Choroid plexus epithelial cell (primary cell): ENCODE measurements around the gene MCC.
A peak's percentile ranks its signal among the peaks of the same experiment; 100 is the strongest.

ENCODE experiments used
- DNase-seq: peaks from one replicate; pipeline ENCODE4 v3.0.0-alpha.2; 2010; ENCODE audit warnings: low read depth
- H3K4me3 ChIP-seq: 2 replicates; pipeline ENCODE4 v1.5.1; 2011; ENCODE audit warnings: low read depth, mild to moderate bottlenecking, control low read depth, low read length, moderate library complexity
- TF ChIP-seq, protein P1 (sequence below): conservative IDR thresholded peaks from 2 replicates; pipeline ENCODE4 v1.5.1; 2011; ENCODE audit warnings: low read depth, mild to moderate bottlenecking, control low read depth, inconsistent platforms, low read length, moderate library complexity

Gene MCC

DNA sequence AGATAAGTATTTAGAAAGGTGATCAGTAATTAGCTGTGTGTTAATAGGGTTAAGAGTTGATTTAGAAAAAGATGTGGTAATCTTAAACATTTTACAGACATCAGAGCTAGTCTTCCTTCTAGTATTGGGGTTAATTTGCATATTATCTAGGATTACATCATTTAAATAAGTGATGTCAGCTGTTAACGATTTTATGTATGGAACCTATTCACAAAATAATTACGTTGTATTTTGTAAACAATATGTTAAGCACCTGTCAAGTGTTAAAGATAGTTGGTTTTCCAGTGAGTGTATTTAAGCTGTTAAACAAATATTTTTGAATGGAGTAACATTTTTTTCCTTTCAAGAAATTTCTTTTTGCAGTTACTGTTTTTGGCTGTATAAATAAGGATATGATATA is 509.4 kb downstream of the MCC start:
- no peak for DNase-seq
- TF ChIP-seq, protein P1, sequence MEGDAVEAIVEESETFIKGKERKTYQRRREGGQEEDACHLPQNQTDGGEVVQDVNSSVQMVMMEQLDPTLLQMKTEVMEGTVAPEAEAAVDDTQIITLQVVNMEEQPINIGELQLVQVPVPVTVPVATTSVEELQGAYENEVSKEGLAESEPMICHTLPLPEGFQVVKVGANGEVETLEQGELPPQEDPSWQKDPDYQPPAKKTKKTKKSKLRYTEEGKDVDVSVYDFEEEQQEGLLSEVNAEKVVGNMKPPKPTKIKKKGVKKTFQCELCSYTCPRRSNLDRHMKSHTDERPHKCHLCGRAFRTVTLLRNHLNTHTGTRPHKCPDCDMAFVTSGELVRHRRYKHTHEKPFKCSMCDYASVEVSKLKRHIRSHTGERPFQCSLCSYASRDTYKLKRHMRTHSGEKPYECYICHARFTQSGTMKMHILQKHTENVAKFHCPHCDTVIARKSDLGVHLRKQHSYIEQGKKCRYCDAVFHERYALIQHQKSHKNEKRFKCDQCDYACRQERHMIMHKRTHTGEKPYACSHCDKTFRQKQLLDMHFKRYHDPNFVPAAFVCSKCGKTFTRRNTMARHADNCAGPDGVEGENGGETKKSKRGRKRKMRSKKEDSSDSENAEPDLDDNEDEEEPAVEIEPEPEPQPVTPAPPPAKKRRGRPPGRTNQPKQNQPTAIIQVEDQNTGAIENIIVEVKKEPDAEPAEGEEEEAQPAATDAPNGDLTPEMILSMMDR, result no peak

DNA sequence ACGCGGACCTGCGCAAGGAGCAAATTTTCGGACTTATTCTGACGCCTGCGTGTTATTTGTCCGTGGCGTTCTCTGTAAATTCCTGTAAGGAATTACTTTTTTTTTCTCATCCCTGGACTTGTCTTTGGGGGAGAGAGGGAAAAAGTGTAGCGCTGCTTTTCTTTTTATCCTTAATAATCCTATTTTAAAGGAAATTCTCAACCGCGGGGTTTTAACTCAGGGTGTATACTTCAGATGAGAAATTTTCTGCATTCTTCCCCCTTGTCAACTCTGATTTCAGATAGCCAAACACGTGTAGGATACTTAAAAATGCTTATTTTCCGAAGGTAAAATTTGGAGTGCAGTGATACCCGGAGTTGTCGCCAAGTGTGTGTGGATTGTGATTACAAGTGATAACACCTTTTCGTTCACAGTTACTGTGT is 510.8 kb downstream of the MCC start:
- TF ChIP-seq, protein P1, result no peak
- H3K4me3 ChIP-seq, result peak overlapping the region; percentile 91
- DNase-seq, result no peak

More for the DNA sequence above, 509.4 kb downstream of the MCC start:
- H3K4me3 ChIP-seq, result no peak overlapping the region

DNA sequence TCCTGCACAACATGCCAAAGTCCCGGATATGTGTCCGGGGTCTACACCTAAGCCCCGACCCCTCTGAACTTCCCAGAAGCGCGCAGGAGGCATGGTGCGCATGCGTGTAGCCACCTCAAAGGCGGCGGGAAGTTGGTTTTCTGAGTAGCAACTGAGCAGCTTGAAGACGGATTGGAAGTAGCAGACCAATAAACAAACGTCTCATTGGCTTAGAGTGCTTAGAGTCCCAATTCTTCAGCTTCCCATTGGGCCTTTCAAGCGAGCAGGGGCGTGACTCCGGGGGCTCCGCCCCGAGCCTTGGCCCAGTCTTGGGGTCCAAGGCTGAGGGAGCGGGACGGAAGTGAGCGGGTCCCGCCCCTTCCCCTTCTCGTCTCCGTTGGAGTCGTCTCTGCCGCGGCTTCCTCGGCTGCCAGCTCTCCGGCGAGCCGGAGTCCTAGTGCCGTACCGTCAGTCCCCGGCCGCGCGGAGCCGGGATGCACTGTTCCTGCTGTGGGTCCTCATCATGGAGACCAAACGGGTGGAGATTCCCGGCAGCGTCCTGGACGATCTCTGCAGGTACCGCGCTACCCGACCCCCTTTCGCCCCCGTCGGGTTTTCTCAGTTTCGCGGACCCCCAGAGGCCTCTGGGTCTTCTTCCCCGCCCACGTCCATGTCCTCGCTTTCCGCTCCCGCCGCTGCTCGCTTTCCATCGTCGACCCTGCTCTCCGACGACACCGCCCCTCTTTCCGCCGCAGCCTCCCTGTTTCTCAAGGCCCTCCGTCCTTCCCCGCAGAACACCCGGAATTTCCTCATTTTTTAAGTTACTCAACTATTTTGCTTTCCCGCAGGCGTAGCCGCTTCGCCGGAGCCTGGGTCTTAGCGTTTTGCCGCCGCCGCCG is 511.6 kb downstream of the MCC start, which contains the start of gene DCP2:
Gene DCP2, plus strand, starts transcription at position 367 of the 878 bp plus-strand sequence. Its CDS starts 136 bp downstream, at position 503.
- TF ChIP-seq, protein P1, result no peak
- H3K4me3 ChIP-seq, result peak within 1 kb of the TSS; percentile 91
- peak; percentile 100 for DNase-seq

DNA sequence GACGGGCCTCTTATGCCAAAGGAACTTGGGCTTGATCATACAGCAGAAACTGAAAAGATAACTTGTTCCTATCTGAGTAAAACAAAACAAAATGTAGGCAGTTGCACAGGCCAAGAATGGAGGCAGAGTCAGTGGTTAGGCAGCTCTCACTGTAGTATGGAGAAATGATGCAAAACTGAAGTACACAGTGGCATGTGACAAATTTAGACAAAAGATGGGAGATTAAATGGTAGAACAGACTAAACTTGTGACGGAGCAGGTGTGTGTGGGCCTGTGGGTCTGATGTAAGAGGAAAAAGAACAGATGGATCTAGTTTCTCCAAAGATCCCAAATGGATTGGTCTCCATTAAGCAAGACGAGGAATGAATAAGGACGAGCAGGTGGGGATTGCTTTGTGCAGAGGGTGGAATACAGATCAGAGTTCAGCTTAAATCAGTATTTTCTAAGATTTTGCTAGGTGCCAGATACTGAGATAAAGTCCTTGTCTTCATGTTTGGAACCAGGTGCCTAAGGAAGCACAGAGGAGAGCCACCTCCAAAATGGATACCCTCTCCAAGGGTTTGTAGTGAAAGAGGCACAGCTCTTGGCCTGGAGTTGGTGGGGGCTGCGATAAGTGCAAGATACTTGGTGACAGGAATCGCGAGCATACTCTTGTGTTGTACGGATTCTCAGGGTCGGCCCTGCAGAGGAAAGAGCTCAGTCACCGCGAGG is 512.4 kb downstream of the MCC start:
- peak overlapping the region; percentile 91 for H3K4me3 ChIP-seq
- TF ChIP-seq, protein P1, result no peak
- DNase-seq, result no peak

DNA sequence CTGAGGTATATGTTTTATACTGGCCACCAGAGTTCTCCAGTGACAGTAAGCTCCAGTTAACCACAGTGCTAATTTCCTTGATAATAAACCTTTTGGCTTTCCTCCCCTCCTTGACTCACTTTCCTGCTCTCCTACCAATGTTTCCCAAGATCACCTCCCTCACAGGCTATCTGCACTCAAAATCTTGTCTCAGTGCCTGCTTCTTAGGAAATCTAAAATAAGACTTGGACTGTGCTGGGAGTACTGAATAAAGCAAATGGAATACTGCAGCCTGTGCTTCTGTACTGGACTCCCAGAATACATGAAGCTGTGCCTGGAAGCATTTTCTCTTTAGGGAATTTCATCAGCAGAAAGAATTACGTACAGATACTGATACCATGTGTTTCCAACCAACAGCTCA is 513.4 kb downstream of the MCC start:
- TF ChIP-seq, protein P1, result no peak
- H3K4me3 ChIP-seq, result no peak overlapping the region
- DNase-seq, result no peak

DNA sequence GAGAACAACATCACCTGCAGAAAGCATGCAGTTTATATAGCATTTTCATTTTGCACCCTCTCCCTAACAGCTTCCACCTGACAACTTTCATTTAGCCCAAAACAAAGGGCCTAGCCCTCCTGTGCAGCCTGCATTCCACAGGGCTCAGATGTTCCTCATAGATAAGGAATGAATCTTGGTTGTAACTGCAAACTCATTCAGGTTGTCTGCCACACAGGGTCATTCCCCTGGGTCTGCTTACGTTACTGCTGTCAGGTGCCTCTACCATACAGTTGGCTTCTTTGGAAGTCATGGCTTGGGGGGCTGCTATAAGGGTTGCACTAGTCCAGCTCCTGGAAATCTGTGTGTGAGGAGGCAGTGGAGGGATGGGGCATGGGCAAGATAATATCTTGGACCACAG is 514.3 kb downstream of the MCC start:
- TF ChIP-seq, protein P1, result no peak
- H3K4me3 ChIP-seq, result no peak overlapping the region
- DNase-seq, result no peak
